GM19438 (cell line): ENCODE results near the gene TUBB.

Experiments
- ATAC-seq: cut with Tn5 transposase; IDR thresholded peaks from one replicate; pipeline ENCODE4 v1.9.1; 2021; ENCODE audit warnings: low read depth; ENCODE audit not compliant: unreplicated experiment

TUBB gene

DNA sequence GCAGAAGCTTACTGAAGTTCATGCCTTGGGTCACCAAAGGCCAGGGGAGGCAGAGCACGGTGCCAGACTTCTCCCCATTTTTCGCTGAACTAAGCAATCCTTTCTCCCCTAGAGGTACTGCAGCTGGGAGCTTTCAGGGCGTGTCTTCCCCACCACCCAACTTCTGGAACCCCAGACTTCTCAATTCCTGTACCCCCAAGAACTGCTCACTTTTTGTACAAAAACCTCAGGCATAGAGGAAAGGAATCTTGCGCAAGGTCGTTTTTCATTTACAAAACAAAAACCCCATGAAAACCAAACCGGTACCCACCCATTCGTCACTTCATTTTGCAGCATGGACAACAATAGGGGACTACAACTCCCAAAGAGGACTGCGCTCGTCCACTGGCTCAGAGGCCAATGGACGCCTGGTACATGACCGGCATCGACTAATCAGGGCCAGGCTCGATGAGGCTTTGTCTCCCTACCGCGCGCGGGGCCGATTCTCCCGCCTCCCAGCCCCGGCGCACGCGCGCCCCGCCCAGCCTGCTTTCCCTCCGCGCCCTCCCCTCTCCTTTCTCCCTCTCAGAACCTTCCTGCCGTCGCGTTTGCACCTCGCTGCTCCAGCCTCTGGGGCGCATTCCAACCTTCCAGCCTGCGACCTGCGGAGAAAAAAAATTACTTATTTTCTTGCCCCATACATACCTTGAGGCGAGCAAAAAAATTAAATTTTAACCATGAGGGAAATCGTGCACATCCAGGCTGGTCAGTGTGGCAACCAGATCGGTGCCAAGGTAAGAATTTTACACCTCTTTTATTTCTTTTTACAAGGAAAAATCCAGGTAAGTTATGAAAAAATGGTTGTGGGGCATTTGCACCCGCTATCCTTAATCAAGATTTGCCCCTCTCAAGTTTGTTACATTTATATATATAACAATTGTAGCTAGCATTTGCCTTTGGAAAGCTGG lies at the start of gene TUBB:
TUBB (plus strand) TSS at position 562 of the 947 bp plus-strand sequence; CDS start at position 717, 155 bp downstream.
- peak; percentile 31 for ATAC-seq

- ATAC-seq, result no peak
These were observed 49.2 kb upstream of the TUBB start for GRCh38 chr6:30670760-30671527.

- peak; percentile 58 for ATAC-seq
These were observed 47.5 kb upstream of the TUBB start, which contains the start of gene DHX16 for GRCh38 chr6:30672445-30673253. TSS of gene DHX16 (minus strand) at chr6:30673006. CDS start at chr6:30672841, 165 bp downstream.

DNA sequence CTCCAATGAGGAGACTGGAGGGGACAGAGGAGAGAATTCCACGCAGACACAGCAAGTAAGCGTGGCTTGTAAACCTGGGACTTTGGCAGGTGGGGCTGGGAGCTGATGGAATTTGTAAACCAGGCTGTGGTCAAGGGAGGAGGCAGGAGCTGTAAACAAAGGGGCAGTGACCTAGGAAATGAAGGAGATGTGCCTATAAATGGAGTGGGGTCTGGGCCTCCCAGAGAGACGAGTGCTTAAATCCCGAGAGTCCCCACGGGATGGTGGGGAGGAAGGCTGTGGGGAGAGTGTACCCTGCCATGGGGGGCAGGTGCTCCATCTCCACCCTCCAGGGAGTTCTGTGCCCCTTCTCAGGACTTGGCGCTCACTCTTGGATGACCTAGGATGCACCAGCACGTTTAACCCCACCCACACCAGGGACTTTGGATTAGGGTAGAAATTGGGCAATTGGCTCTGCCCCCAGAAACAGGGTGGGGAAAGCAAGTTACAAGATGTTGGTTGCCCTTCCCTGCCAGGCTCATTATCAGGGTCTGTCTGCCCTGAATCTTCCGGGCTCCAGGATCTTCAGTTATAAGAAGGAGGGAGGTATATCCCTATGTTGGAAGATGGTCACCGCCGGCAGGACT lies 43.4 kb upstream of the TUBB start:
- ATAC-seq, result no peak

GRCh38 chr6:30678964-30679726 lies 41.0 kb upstream of the TUBB start:
- ATAC-seq, result no peak

GRCh38 chr6:30679765-30680535 lies 40.2 kb upstream of the TUBB start:
- ATAC-seq, result no peak

DNA sequence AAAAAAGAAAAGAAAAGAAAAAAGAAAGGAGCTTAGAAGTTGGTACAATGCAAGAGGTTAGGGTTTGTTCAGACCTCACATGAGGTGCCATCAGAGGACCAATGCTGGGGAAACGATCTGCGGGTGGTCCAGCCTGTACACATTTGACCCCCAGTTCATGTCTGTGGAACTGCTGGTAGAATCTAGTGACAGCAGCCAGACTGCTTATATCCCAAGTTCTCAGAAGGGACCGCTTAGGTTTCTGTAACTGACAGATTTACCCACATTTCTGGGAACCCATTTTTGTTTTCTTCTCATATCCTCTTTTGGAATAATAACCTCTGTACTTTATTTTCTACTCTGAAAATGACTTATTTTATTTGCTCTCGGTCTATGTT lies 38.4 kb upstream of the TUBB start:
- no peak for ATAC-seq

GRCh38 chr6:30682143-30683117 lies 37.7 kb upstream of the TUBB start:
- peak; percentile 43 for ATAC-seq

DNA sequence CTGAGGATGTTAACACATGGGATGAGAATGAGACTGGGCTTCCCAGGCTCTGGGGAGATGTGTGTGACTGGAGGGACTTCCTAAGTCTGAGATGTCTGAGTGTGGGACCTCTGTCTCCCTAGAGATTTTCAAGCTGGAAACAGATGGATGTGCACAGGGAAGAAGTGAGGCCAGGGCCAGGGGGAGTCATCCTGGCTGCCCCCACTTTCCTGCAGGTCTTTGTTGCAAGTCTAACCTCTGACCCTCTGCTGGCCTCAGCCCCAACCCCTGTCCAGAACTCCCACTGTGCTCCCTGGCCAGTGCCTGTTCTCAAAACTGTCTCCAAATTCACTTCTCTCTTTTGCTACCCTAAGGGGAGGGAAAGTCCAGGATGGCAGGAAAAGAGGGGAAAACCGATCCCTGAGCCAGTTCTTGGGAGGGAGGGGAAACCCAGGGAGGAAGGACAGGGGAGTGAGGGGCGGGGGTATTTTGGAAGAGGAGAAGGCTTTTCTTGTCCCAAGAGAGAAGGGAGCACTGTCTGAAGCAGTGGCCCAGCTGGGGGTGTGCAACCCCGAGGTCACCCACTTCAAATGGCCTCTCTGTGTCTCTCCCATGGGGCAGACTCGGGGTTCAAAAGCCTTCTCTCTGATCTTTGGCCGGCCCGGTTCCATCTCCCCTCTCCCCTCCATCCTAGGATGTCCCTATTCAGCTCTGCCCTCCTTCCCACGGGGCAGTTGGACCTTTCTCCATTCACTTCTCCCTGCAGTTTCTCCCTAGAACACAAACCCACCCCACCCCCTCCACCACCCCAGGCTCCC lies 36.8 kb upstream of the TUBB start:
- no peak for ATAC-seq

DNA sequence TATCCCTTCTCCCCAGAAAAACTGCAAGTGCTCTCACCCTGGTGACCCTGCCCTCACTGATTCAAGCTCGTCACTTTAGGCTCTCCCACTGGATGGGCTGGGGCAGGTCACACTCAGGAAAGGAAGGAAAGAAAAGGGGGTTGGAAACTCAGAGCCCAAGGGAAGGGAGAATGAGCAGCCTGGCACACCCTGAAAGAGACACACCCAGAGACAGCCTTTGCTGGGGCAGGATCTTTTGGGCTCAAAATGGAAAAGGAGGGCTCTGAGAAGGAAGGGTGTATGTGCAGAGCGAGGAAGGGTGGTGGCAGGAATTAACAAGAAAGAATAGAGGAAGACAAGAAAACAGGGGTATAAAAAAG lies 36.2 kb upstream of the TUBB start:
- no peak for ATAC-seq

GRCh38 chr6:30684386-30685156 lies 35.6 kb upstream of the TUBB start:
- ATAC-seq, result no peak

DNA sequence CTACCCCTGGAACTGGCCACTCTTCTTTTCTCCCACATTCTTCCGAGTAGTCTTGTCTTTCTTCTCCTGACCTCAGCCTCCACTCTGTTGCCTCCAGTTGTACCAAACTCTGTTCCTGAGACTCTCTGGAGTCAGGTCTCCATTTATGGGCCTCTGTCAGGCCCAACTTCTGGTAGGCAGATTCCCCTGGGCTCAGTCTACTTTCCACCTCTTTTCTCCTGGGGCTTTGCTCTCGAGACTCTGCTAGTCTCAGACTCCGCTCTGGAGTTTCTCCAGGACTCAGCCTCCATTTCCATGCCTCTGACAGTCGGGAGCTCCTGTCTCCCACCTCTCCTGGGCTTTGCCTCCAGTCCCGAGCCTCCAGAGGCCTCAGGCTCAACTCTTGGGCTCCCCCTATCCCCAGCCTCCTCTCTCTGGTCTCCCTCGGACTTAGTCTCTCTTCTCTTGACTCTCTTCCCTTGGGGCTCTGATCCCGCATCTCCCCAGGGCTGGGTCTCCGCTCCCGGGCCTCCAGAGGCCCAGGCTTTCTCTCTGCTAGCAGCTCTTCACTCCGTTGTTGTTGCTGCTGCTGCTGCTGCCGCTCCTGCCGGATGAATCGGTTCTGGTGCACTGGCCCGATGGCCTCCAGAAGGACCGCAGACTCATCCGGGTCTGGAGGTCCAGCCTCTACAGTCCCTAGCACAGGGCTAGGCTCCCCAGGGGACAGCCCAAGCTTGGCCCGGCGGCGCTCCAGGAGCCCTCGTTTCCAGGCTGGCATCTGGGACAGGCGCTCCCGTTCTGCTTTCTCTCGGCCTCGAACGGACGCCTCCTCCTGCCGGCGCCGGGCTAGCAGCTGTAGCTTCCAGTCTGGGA lies 34.8 kb upstream of the TUBB start:
- ATAC-seq, result no peak

DNA sequence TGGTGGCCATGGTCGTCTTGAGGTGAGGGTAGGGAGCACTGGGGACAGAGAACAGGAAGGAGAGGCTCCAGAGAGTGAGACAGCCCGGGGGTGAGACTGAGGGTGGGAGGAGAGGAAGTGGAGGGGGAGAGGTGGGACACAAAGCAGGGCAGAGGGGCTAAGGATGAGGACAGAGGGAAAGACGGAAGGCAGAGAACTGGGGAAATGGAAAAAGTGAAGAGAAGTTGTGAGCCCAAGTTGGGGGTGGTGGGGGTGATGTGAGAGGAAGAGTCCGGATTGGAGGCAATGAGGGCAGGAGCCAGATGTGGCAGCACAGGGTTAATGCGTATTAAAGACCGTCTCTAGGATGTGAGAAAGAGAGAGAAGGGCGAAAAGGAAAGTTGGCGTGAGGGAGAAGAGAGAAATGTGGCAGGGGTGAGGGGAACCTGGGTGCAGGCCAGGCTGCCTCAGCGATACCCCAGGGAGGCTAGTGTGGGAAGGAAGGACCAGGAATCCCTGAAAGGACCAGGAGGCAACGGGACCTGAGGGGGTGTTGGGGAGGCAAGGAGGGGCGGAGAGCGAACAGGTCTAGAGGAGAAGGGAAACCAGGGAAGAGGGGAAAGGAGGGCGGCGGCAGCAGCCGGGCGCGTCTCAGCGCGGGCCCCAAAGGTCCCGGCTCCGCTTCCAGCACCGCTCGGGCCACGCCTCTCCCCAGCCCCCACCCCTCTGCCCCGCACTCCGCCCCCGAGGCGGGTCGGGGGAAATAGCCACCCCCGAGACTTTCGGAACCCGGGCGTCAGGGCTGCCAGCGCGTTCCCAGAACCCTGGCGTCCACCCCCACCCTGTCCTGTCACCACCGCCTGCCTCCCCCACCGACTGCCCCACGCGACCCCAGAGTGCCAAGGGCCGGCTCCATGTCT lies 33.9 kb upstream of the TUBB start, which contains the start of gene PPP1R18:
PPP1R18 (minus strand) TSS at position 637 of the 899 bp plus-strand sequence; CDS start at position 10, 627 bp downstream.
- no peak for ATAC-seq
